GM20000 (cell line): ENCODE measurements around the gene ADSS1.

Source experiments
- DNase-seq: peaks from one replicate; pipeline ENCODE4 v3.0.0; 2012; ENCODE audit warnings: low spot score
- TF ChIP-seq, protein P1 (sequence below): IDR thresholded peaks from 2 replicates; pipeline ENCODE4 v1.5.1; 2012; ENCODE audit warnings: mild to moderate bottlenecking, control low read depth; ENCODE audit errors: extremely low read depth, missing control alignments

ADSS1 gene

DNA sequence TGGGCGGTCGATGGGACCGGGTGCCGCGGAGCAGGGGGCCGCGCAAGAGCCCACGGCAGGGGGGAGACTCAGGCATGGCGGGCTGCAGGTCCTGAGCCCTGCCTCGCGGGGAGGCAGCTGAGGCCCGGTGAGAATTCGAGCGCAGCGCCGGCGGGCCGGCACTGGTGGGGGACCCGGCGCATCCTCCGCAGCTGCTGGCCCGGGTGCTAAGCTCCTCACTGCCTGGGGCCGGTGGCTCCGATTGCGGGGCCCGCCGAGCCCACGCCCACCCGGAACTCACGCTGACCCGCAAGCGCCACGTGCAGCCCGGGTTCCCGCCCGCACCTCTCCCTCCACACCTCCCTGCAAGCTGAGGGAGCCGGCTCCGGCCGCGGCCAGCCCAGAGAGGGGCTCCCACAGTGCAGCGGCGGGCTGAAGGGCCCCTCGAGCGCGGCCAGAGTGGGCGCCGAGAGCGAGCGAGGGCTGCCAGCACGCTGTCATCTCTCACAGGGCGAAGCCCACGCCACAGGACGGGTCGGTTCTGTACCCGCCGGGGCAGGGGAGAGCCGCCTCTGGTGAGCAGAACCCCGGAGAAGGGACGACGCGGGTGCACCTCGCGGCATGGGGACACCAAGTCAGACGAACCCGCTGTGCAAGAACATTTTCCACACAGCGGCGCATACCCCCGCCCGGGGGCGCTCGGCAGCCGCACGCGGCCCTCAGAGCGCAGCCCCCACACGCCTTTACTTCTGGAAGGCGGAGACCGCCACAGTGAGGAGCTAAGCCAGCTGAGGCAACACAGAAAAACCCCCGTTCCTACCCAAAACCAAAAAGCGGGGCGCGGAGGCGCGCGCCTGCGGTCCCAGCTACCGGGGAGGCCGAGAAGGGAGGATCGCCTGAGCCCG is 27.8 kb downstream of the ADSS1 start:
- TF ChIP-seq, protein P1, sequence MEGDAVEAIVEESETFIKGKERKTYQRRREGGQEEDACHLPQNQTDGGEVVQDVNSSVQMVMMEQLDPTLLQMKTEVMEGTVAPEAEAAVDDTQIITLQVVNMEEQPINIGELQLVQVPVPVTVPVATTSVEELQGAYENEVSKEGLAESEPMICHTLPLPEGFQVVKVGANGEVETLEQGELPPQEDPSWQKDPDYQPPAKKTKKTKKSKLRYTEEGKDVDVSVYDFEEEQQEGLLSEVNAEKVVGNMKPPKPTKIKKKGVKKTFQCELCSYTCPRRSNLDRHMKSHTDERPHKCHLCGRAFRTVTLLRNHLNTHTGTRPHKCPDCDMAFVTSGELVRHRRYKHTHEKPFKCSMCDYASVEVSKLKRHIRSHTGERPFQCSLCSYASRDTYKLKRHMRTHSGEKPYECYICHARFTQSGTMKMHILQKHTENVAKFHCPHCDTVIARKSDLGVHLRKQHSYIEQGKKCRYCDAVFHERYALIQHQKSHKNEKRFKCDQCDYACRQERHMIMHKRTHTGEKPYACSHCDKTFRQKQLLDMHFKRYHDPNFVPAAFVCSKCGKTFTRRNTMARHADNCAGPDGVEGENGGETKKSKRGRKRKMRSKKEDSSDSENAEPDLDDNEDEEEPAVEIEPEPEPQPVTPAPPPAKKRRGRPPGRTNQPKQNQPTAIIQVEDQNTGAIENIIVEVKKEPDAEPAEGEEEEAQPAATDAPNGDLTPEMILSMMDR = no peak
- no peak for DNase-seq

DNA sequence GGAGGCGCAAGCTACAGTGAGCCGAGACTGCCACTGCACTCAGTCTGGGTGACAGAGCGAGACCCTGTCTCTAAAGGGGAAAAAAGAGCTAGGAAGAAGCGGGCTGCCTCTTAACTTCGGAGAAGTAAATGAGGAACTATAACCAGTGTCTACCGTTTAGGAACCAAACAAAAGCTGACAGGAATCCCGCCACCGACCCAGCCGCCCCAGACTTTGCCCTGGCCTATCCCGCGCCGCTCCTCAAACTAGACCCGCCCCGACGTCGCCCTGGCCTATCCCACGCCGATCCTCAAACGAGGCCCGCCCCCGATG is 28.4 kb downstream of the ADSS1 start:
- DNase-seq = peak; percentile 99
- TF ChIP-seq, protein P1 = no peak

DNA sequence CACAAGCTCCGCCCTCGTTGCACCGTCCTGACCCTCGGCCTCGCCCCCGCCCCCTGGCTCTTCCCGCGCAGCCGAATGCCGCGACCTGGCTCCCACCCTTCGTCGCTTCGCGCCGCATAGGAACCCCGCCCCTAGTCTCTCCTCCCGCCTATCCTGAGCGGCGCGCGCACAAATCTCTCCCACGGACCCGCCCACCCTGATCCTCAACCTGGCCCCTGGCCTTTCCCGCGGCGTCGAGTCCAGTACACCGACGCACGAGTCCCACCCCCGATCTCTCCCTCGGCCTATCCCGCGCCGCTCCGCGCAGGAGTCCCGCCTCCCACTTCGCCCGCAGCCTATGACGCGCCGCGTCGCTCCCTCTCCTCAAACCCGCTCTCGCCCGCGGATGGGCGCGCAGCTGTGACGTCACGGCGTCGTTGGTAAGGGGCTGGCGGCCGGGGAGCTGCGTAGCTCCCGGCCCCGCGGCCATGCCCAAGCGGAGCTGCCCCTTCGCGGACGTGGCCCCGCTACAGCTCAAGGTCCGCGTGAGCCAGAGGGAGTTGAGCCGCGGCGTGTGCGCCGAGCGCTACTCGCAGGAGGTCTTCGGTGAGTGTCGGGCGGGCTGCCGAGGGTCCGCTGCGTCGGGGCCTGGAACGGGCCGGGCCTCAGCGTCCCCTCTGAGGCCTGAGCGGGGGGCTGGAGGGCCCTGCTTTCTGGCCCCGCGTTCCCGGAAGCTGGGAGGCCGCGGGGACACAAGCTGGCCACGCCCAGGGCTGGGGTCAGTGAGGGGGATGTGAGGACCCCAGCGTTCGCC is 28.9 kb downstream of the ADSS1 start, which contains the start of gene SIVA1:
Gene SIVA1 (plus strand): TSS at position 413 of the 793 bp plus-strand sequence. CDS start 55 bp downstream, at position 468.
- DNase-seq = peak; percentile 100

DNA sequence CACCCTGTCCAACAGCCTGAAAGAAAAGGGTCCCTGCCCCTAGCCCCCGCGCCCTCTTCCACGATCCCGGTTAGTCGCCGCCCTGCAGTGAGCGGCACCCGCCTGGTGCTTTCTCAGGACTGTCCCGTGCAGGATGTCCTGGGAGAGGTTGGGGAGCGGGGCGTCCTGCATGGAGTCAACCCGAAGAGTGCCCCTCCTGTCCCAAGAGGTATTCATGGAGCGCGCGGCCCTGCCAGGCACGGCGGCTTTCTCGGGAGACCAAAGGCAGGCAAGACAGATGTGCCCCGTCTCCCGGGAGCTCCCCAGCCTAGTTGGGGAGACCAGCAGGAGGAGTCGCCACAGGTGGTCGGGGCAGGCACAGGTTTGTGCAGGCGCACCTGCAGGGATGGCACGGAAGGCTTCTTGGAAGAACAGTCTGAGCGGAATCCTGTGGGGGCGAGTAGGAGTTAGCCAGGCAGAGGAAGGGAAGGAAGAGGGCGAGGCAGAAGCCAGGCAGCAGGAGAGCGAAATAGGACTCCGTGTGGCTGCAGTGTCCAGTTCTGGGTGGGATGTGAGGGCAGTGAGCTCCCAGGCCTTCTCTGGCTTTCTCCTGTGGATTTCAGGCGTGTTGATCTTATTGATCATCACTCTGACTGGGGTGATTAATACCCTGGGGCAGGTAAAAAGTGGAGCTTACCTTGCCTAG is 29.6 kb downstream of the ADSS1 start:
- DNase-seq = no peak
- TF ChIP-seq, protein P1 = no peak

More for the DNA sequence above, 28.9 kb downstream of the ADSS1 start, which contains the start of gene SIVA1:
- TF ChIP-seq, protein P1 = no peak

DNA sequence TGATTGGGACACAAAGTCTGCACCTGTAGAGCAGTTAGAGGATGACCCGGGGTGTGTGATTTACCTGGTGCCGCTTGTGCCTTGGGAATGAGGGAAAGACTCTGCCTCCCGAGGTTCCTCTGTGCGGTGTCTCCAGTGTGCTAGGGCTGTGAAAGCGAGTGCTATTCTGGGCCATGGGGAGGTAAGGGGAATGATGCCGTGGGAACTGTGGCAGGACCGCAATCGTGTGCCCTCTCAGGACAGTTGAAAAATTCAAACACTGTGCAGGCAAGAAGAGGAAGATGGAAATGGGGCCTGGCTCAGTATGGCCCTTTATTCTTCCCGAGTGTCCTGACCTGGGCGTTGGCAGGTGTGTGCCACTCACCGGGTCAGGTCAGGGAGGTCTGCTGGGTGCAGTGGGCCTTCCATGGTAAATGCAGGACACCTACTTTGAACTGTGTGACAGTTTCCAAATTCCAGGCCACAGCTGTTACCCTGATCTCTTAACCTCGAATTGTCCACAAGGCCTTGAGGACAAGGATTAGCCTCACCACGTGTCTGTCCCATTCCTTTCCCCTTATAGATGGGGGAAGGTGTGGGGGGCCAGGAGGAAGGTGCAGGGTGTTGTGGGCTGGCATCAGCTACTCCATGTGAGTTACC is 30.3 kb downstream of the ADSS1 start:
- DNase-seq = no peak
- TF ChIP-seq, protein P1 = no peak

DNA sequence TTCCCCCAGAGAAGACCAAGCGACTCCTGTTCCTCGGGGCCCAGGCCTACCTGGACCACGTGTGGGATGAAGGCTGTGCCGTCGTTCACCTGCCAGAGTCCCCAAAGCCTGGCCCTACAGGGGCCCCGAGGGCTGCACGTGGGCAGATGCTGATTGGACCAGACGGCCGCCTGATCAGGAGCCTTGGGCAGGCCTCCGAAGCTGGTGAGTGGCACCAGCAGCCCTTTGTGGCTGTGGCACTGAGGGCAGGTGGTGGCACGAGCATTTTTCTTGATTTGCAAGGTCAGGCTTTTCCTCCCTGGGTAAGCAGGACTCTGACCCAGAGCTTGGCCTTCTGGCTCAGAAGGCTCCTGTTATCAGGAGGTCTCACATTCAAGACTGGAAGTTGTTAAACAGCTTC is 31.6 kb downstream of the ADSS1 start:
- TF ChIP-seq, protein P1 = no peak
- no peak for DNase-seq
